PC-9 (cell line): ENCODE data around the gene RAB36. TPM values are rescaled to one million over a fixed set of nuclear protein-coding genes. Genes with fewer than 3 reads are reported as not detected.
A peak's percentile ranks its signal among the peaks of the same experiment; 100 is the strongest.

Experiments used
- BruUV-seq: library from RNA; stranded (reverse); fragments of 400-500 nt; replicated peaks from 2 replicates; lab custom pipeline; 2021; lab: Mats Ljungman, UMichigan
- CTCF ChIA-PET: fragments of 300-600 bp; sonication (Branson Sonifier 250); formaldehyde crosslinking; loops from one replicate; lab custom pipeline; 2022; ENCODE audit warnings: antibody characterized with exemption; lab: Charles Lee
- POLR2A ChIA-PET: fragments of 300-600 bp; sonication (Branson Sonifier 250); formaldehyde crosslinking; loops from one replicate; lab custom pipeline; 2022; ENCODE audit warnings: antibody characterized with exemption; ENCODE audit not compliant: unreplicated experiment; lab: Charles Lee
- DNase-seq, 2 experiments: peaks; one replicate each; pipeline versions ENCODE4 v3.0.0 to v3.0.0-alpha.2; 2015 to 2022; ENCODE audit warnings: mixed read lengths in 1 of 2
- H2AFZ ChIP-seq: fragments of 200-600 bp; sonication (generic); 2 replicates; pipeline ENCODE4 v1.8.1; 2017; ENCODE audit warnings: antibody characterized with exemption
- H3F3A ChIP-seq: fragments of 200-600 bp; sonication (generic); 2 replicates; pipeline ENCODE4 v1.8.1; 2017; ENCODE audit warnings: antibody characterized with exemption, mild to moderate bottlenecking, low read depth; ENCODE audit not compliant: insufficient read depth
- H3K27ac ChIP-seq: fragments of 200-600 bp; sonication (generic); 2 replicates; pipeline ENCODE4 v1.6.1; 2016; ENCODE audit warnings: mixed run types
- H3K27me3 ChIP-seq: fragments of 200-600 bp; sonication (generic); 2 replicates; pipeline ENCODE4 v1.6.1; 2016; ENCODE audit warnings: low read depth, mixed run types; ENCODE audit not compliant: insufficient read depth
- H3K36me3 ChIP-seq: fragments of 200-600 bp; sonication (generic); 2 replicates; pipeline ENCODE4 v1.6.1; 2016; ENCODE audit warnings: low read depth, mixed run types
- H3K4me1 ChIP-seq: fragments of 200-600 bp; sonication (generic); replicated peaks from 2 replicates; pipeline ENCODE4 v1.6.1; 2016; ENCODE audit warnings: mixed run types; ENCODE audit not compliant: insufficient read depth
- H3K4me2 ChIP-seq: fragments of 200-600 bp; sonication (generic); 2 replicates; pipeline ENCODE4 v1.6.1; 2017; ENCODE audit warnings: mixed run types
- H3K4me3 ChIP-seq: fragments of 200-600 bp; sonication (generic); 2 replicates; pipeline ENCODE4 v1.6.1; 2016; ENCODE audit warnings: mixed run types
- H3K79me2 ChIP-seq: fragments of 200-600 bp; sonication (generic); 2 replicates; pipeline ENCODE4 v1.6.1; 2017; ENCODE audit warnings: low read depth, mixed run types
- H3K9me2 ChIP-seq: fragments of 200-600 bp; sonication (generic); 2 replicates; pipeline ENCODE4 v1.8.1; 2017; ENCODE audit warnings: mild to moderate bottlenecking; ENCODE audit not compliant: insufficient read depth
- H3K9me3 ChIP-seq: fragments of 200-600 bp; sonication (generic); 2 replicates; pipeline ENCODE4 v1.8.1; 2016; ENCODE audit warnings: low read depth; ENCODE audit not compliant: insufficient read depth
- H4K20me1 ChIP-seq: fragments of 200-600 bp; sonication (generic); 2 replicates; pipeline ENCODE4 v1.8.1; 2017; ENCODE audit not compliant: insufficient read depth
- EZH2 ChIP-seq: fragments of 200-600 bp; sonication (generic); IDR thresholded peaks from 2 replicates; pipeline ENCODE4 v1.8.0; 2017; ENCODE audit warnings: antibody characterized with exemption, low read depth
- intact Hi-C: fragments of 100-400 bp; cut with micrococcal nuclease; formaldehyde crosslinking; loops from one replicate; pipeline ENCODE4 v1.10.0; 2022; ENCODE audit not compliant: unreplicated experiment
- total RNA-seq: library from RNA; stranded (reverse); gene quantifications from 2 replicates; pipeline ENCODE4 v1.2.3, GENCODE V29; 2021
- TF ChIP-seq, protein P1 (sequence below): fragments of 200-600 bp; sonication (generic); conservative IDR thresholded peaks from 2 replicates; pipeline ENCODE4 v1.6.1; 2017; ENCODE audit warnings: mixed run types, antibody characterized with exemption, mild to moderate bottlenecking, moderate library complexity

RAB36 gene
- total RNA-seq, 1 experiment from 2014 or later: 6.8 TPM

DNA sequence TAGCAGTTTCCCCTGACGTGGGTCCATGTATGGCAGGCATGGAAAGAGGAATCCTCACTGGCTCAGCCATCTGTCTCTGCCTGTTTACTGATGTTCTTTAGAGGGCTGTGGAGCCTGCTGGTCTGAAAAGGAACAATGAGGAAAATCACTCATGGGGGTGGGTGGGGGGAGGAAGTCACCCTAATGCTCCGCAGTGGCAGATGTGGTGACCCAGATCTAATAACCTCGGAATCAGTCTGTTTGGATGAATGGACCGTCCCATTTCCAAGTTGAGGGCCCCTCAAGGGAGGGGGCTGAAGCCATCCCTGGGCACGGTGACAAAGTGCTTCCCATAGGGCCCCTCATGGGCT lies 39.5 kb downstream of the RAB36 start:
- BruUV-seq: no TSS peak
- ChIA-PET POLR2A (no interaction called here), CTCF (no interaction called here)
- Histone ChIP-seq H3K27me3 (no peaks in the 10 kb centered on the region), H3K9me2 (no peaks in the 10 kb centered on the region), H3K9me3 (no peaks in the 10 kb centered on the region), H3K4me1 (peaks cover 33% of the 10 kb centered on the region), H3K27ac (no peak overlapping the region), H3F3A (peaks cover 17% of the 10 kb centered on the region; the same call in 1 of the 2 replicates), H3K4me2 (peak overlapping the region; percentile 99), H3K79me2 (peaks cover 86% of the 10 kb centered on the region), H3K36me3 (peaks cover 5% of the 10 kb centered on the region; the same call in 1 of the 2 replicates), H3K4me3 (peak overlapping the region; percentile 62; the same call in 1 of the 2 replicates), H4K20me1 (peaks cover 52% of the 10 kb centered on the region), H2AFZ (no peak overlapping the region)
- TF ChIP-seq EZH2: no peak
- TF ChIP-seq, protein P1, sequence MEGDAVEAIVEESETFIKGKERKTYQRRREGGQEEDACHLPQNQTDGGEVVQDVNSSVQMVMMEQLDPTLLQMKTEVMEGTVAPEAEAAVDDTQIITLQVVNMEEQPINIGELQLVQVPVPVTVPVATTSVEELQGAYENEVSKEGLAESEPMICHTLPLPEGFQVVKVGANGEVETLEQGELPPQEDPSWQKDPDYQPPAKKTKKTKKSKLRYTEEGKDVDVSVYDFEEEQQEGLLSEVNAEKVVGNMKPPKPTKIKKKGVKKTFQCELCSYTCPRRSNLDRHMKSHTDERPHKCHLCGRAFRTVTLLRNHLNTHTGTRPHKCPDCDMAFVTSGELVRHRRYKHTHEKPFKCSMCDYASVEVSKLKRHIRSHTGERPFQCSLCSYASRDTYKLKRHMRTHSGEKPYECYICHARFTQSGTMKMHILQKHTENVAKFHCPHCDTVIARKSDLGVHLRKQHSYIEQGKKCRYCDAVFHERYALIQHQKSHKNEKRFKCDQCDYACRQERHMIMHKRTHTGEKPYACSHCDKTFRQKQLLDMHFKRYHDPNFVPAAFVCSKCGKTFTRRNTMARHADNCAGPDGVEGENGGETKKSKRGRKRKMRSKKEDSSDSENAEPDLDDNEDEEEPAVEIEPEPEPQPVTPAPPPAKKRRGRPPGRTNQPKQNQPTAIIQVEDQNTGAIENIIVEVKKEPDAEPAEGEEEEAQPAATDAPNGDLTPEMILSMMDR: no peak
- no peak for DNase-seq
- intact Hi-C loops: loop anchor here (5.0 kb wide), 2 partner anchors 63 to 78 kb away; no protein-coding TSS in a partner anchor

DNA sequence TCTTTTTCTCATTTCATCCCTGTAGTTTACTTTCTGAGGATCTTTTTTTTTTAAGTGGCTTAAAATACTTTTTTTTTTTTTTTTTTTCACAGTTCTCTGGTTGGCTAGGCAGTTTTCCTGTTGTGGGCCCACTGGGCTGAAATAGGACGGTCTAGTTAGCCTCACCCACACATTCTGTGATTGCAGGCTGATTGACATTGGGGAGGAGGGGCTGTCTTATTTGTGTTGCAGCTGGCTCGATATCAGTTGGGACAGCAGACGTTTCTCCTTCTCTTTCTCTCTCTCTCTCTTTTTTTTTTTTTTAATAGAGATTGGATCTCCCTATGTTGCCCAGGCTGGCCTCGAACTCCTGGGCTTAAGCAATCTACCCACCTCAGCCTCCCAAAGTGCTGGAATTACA lies 41.9 kb downstream of the RAB36 start:
- H3K4me2 ChIP-seq: no peak overlapping the region
- intact Hi-C loops: no loop called here
- H3K27me3 ChIP-seq: no peaks in the 10 kb centered on the region
- no peaks in the 10 kb centered on the region for H3K9me2 ChIP-seq
- no TSS peak for BruUV-seq
- no peaks in the 10 kb centered on the region for H3K9me3 ChIP-seq
- H3K4me1 ChIP-seq: peaks cover 44% of the 10 kb centered on the region
- no peak overlapping the region for H2AFZ ChIP-seq
- peaks cover 14% of the 10 kb centered on the region; the same call in 1 of the 2 replicates for H3F3A ChIP-seq
- H4K20me1 ChIP-seq: peaks cover 45% of the 10 kb centered on the region
- TF ChIP-seq EZH2: no peak
- TF ChIP-seq, protein P1: no peak
- DNase-seq: no peak
- CTCF ChIA-PET: no interaction called here
- no peak overlapping the region for H3K4me3 ChIP-seq
- peak overlapping the region; percentile 23; the same call in 1 of the 2 replicates for H3K27ac ChIP-seq
- peaks cover 5% of the 10 kb centered on the region; the same call in 1 of the 2 replicates for H3K36me3 ChIP-seq
- POLR2A ChIA-PET: no interaction called here
- H3K79me2 ChIP-seq: peaks cover 96% of the 10 kb centered on the region

DNA sequence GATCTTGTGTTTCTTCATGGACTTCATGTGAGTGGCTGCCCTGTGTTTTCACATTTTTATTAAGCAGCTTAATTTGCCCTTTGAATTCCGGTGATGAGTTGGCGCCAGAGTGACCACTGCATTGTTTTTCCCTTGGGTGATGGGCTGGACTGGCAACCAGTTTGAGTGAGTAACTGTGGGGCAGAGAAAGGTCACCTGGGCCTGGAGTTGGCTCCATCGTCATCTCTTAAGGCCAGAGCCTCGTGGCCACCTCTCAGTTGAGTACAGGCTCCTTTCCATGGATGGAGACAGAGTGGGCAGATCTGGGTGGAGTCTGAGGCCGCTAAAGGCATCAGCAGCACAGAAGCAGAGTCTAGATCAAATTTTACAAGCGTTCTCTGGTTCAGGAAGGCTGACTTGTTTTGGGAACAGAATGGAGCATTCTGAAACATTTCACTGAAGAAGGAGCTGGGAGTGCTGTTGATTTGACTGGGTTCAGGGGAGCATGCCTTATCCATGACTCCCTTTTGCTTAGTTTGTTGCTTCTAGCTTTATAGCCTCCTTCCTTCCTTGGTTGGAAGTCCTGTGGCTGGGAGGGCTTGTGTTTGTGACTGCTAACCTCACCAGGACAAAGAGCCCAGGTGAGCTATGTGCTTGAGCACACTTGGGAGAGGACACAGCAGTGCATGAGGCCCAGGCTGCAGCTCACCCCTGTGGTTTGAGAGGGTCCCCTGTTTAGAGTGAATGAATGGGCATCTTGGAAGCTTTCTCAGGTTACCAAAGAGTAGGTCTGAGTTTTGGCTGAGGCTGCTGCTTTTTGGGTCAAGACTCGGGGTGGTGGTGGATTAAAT lies 42.8 kb downstream of the RAB36 start:
- CTCF ChIA-PET: no interaction called here
- intact Hi-C loops: no loop called here
- no peaks in the 10 kb centered on the region for H3K9me3 ChIP-seq
- no TSS peak for BruUV-seq
- POLR2A ChIA-PET: no interaction called here
- peaks cover 96% of the 10 kb centered on the region for H3K79me2 ChIP-seq
- 0 out of 2 replicates have a peak overlapping the region, but pooled peaks have one; percentile 16 for H3K4me2 ChIP-seq
- H3K4me1 ChIP-seq: peaks cover 48% of the 10 kb centered on the region
- H2AFZ ChIP-seq: no peak overlapping the region
- H3K27me3 ChIP-seq: no peaks in the 10 kb centered on the region
- peaks cover 5% of the 10 kb centered on the region; the same call in 1 of the 2 replicates for H3K36me3 ChIP-seq
- peak overlapping the region; percentile 23; the same call in 1 of the 2 replicates for H3K27ac ChIP-seq
- H3K9me2 ChIP-seq: no peaks in the 10 kb centered on the region
- H4K20me1 ChIP-seq: peaks cover 44% of the 10 kb centered on the region
- peaks cover 5% of the 10 kb centered on the region; the same call in 1 of the 2 replicates for H3F3A ChIP-seq
- no peak overlapping the region for H3K4me3 ChIP-seq
- TF ChIP-seq, protein P1: no peak
- no peak for TF ChIP-seq EZH2
- peak in 1 of 2 experiments; percentile 57 for DNase-seq
